Heart left ventricle (tissue), 16 donors: ENCODE results near the gene BTN3A1. TPM values are rescaled to one million over a fixed set of nuclear protein-coding genes. Genes with fewer than 3 reads are reported as not detected.
"Not testable (repeated sequence)": the region's sequence is repeated elsewhere in the genome, so short reads cannot be mapped to it uniquely, and the experiment has no call there.

Experiments used
- ATAC-seq, 4 donors: fragments of 200-7000 bp; cut with Tn5 transposase; one replicate each; pipeline ENCODE4 v1.9.1; 2020 to 2022; ENCODE audit warnings: moderate library complexity in 4 of 4, mild to moderate bottlenecking in 3 of 4, moderate number of reproducible peaks in 1 of 4
- DNase-seq, 5 donors: peaks; one replicate each; pipeline ENCODE4 v3.0.0-alpha.2; 2020
- H3K27ac ChIP-seq, 12 donors: fragments of 200-600 bp; sonication (generic) in 4 of 12; one replicate each; pipeline versions ENCODE4 v1.5.0 to v1.8.0; 2016 to 2022; ENCODE audit warnings: mild to moderate bottlenecking in 2 of 12
- H3K27me3 ChIP-seq, 9 donors: fragments of 200-600 bp; sonication (generic) in 2 of 9; one replicate each; pipeline versions ENCODE4 v1.5.1 to v1.8.0; 2016 to 2022; ENCODE audit warnings: mild to moderate bottlenecking in 3 of 9
- H3K36me3 ChIP-seq, 9 donors: fragments of 200-600 bp; sonication (generic) in 2 of 9; one replicate each; pipeline versions ENCODE4 v1.5.0 to v1.8.0; 2018 to 2022; ENCODE audit warnings: mild to moderate bottlenecking in 2 of 9
- H3K4me1 ChIP-seq, 12 donors: fragments of 200-600 bp; sonication (generic) in 4 of 12; one replicate each; pipeline versions ENCODE4 v1.5.0 to v1.8.0; 2016 to 2022; ENCODE audit warnings: mild to moderate bottlenecking in 3 of 12
- H3K4me3 ChIP-seq, 12 donors: fragments of 200-600 bp; sonication (generic) in 4 of 12; one replicate each; pipeline versions ENCODE4 v1.5.0 to v1.8.0; 2017 to 2022; ENCODE audit warnings: mild to moderate bottlenecking in 9 of 12, moderate library complexity in 4 of 12
- H3K9me3 ChIP-seq, 12 donors: fragments of 200-600 bp; sonication (generic) in 4 of 12; one replicate each; pipeline versions ENCODE4 v1.5.0 to v1.8.0; 2016 to 2022; ENCODE audit warnings: mild to moderate bottlenecking in 1 of 12
- CTCF ChIP-seq, 12 donors: fragments of 200-600 bp; sonication (generic) in 4 of 12; IDR thresholded peaks; one replicate each; pipeline versions ENCODE4 v1.5.0 to v1.8.0; 2018 to 2022; ENCODE audit warnings: antibody characterized with exemption in 12 of 12, mild to moderate bottlenecking in 5 of 12
- POLR2A ChIP-seq, 2 donors: fragments of 450-650 bp; IDR thresholded peaks; one replicate each; pipeline ENCODE4 v1.6.1; 2017; ENCODE audit warnings: antibody characterized with exemption in 2 of 2, mild to moderate bottlenecking in 2 of 2, moderate library complexity in 2 of 2
- WGBS, 4 donors: extraction: QIAGEN DNeasy Blood & Tissue Kit in 2 of 4; methylation state at CpG; one replicate each; pipeline versions ENCODE4 v1.1.5 to v1.1.7; 2013 to 2018; 5-methylcytosine and 5-hydroxymethylcytosine counted together
- intact Hi-C, 10 donors: fragments of 100-400 bp; cut with DNase I; formaldehyde crosslinking; loops; one replicate each; pipeline versions ENCODE4 v1.11.1 to v1.14.2; 2022
- polyA plus RNA-seq, 2 donors: library from polyadenylated mRNA; stranded (reverse); fragments of 200-250 nt; gene quantifications; one replicate each; pipeline ENCODE4 v1.2.3, GENCODE V29; 2013
- total RNA-seq, 9 donors: library from RNA; depleted of rRNA in 2 of 9; stranded (reverse); fragments of >200 nt in 2 of 9; fragmentation: NEBNext Ultra II Directional in 3 of 9; extraction: Animal tissue kit (Norgen Biotek cat#: 25700) in 3 of 9; gene quantifications; one replicate each; pipeline versions ENCODE4 v1.1.0 to v1.2.4, GENCODE V29; 2016 to 2023
- donor health status: ischemic (EF 13 %, LVEDD 7.1; RV severe dilation, severe dysfunction).
- donor health status: healthy with polysubstance abuse.
- donor health status: DM: no; HTN: yes; CAD: no.
- donor health status: DM: no; HTN: no; CAD: no.
- donor health status: ischemic (EF 25% LVEDD 6.9; RV normal size, moderate dysfunction).
- donor health status: ischemic (EF 25% LVEDD 5.7; RV mildly dilated, moderate dysfunction).
- donor health status: healthy.
- donor health status: DM: yes; HTN: yes; CAD: no.
- donor health status: ischemic (EF 35%, LVEDD 5.7; RV mildly dilated, moderate dysfunction).
- donor health status: nonischemic (EF 11% LVEDD 7.7; RV severe dilation, severe dysfunction).
- donor health status: DM: yes; HTN: yes; CAD: no.
- donor health status: PGD.
- donor health status: ischemic (EF 29% LVEDD 5.4; RV normal size, mild dysfunction).
- donor health status: nonischemic (EF 23%, LVEDD 6.1; RV moderate dilation, normal function).

Gene BTN3A1
- total and polyA plus RNA-seq, 11 donors = 3.1 to 47.6 (median 5.8) TPM

- 58 to 68% (median 65%) methylated on average over 5 of the region's 5 CpGs for WGBS, 4 donors
- DNase-seq (no peak), ATAC-seq (peak in 2 of 4 donors; percentile 38 to 49)
- Histone ChIP-seq H3K36me3 (peaks cover 0 to 45% (median 36%) of the 10 kb centered on the region in 9 donors), H3K4me3 (no peak overlapping the region), H3K27me3 (no peaks in the 10 kb centered on the region), H3K27ac (peak overlapping the region in 1 of 12 donors; percentile 25), H3K4me1 (peaks cover 0 to 8% (median 0%) of the 10 kb centered on the region in 12 donors), H3K9me3 (peaks cover 0 to 12% (median 0%) of the 10 kb centered on the region in 12 donors)
- TF ChIP-seq CTCF (IDR thresholded peaks at IDR 0.05) (no peak), POLR2A (IDR thresholded peaks at IDR 0.05) (no peak)
- intact Hi-C loops = no loop called here
Observed at GRCh38 chr6:26430787-26431186, 28.7 kb downstream of the BTN3A1 start.

- intact Hi-C loops = no loop called here
- no peak for TF ChIP-seq POLR2A (IDR thresholded peaks at IDR 0.05)
- TF ChIP-seq CTCF (IDR thresholded peaks at IDR 0.05) = no peak
- peaks cover 0 to 12% (median 0%) of the 10 kb centered on the region in 12 donors for H3K9me3 ChIP-seq
- ATAC-seq = peak in 3 of 4 donors; percentile 44 to 71 (median 50)
- H3K4me3 ChIP-seq = no peak overlapping the region
- H3K36me3 ChIP-seq = peaks cover 0 to 40% (median 32%) of the 10 kb centered on the region in 9 donors
- peak overlapping the region in 1 of 12 donors; percentile 1 for H3K27ac ChIP-seq
- H3K4me1 ChIP-seq = peaks cover 0 to 8% (median 0%) of the 10 kb centered on the region in 12 donors
- DNase-seq = no peak
- H3K27me3 ChIP-seq = no peaks in the 10 kb centered on the region
- 66 to 77% (median 76%) methylated on average over 6 of the region's 6 CpGs for WGBS, 4 donors
Observed at GRCh38 chr6:26431258-26432172, 29.4 kb downstream of the BTN3A1 start.

GRCh38 chr6:26432627-26433201 is 30.6 kb downstream of the BTN3A1 start:
- Histone ChIP-seq H3K27me3 (no peaks in the 10 kb centered on the region), H3K36me3 (peaks cover 0 to 31% (median 22%) of the 10 kb centered on the region in 9 donors), H3K9me3 (peaks cover 0 to 12% (median 0%) of the 10 kb centered on the region in 12 donors), H3K4me3 (no peak overlapping the region), H3K4me1 (peaks cover 0 to 8% (median 0%) of the 10 kb centered on the region in 12 donors), H3K27ac (peak overlapping the region in 1 of 12 donors; percentile 30)
- ATAC-seq (peak in 1 of 4 donors; percentile 20), DNase-seq (peak in 2 of 5 donors; percentile 34 to 36)
- whole genome bisulfite sequencing, 4 donors = 76 to 91% (median 81%) methylated on average over 5 of the region's 5 CpGs
- no peak for TF ChIP-seq POLR2A (IDR thresholded peaks at IDR 0.05)
- TF ChIP-seq CTCF (IDR thresholded peaks at IDR 0.05) = no peak
- intact Hi-C loops = no loop called here

GRCh38 chr6:26433680-26434079 is 31.6 kb downstream of the BTN3A1 start:
- H3K27me3 ChIP-seq, H3K27ac ChIP-seq, H3K4me1 ChIP-seq, H3K4me3 ChIP-seq, intact Hi-C loops, ATAC-seq, DNase-seq: not testable (repeated sequence)
- Histone ChIP-seq H3K9me3 (peaks cover 0 to 12% (median 0%) of the 10 kb centered on the region in 12 donors), H3K36me3 (peaks cover 0 to 22% (median 13%) of the 10 kb centered on the region in 9 donors)
- 90 to 96% (median 93%) methylated on average over 8 of the region's 8 CpGs for WGBS, 4 donors
